ENCODE measurements around the gene DYNLT5.

GRCh38 chr1:66730462-66730861 is 21.8 kb upstream of the DYNLT5 start:
- no peak for TF ChIP-seq EZH2 (optimal IDR thresholded peaks at IDR 0.05; ENCODE audit: low read depth, low read length)
- no peak for TF ChIP-seq CTCF (IDR thresholded peaks at IDR 0.05; ENCODE audit: low read length)

Data from MM.1S (cell line).